GM12891 (cell line): ENCODE data around the gene UBAP1L.

Experiments used
- PAX5 ChIP-seq: IDR thresholded peaks from 2 replicates; pipeline ENCODE4 v1.6.1; 2011; ENCODE audit warnings: low read length, moderate library complexity, mild to moderate bottlenecking; ENCODE audit not compliant: insufficient read depth, severe bottlenecking
- POLR2A ChIP-seq: IDR thresholded peaks from 2 replicates; pipeline ENCODE4 v1.6.1; 2011; ENCODE audit warnings: low read depth, low read length, control low read depth
- POLR2AphosphoS5 ChIP-seq: IDR thresholded peaks from 2 replicates; pipeline ENCODE4 v1.6.1; 2011; ENCODE audit warnings: low read depth, low read length, control low read depth
- SPI1 ChIP-seq: IDR thresholded peaks from 2 replicates; pipeline ENCODE4 v1.6.1; 2011; ENCODE audit warnings: low read depth, low read length, control low read depth
- TAF1 ChIP-seq: IDR thresholded peaks from 2 replicates; pipeline ENCODE4 v1.6.1; 2011; ENCODE audit warnings: low read depth, low read length, control low read depth

DNA sequence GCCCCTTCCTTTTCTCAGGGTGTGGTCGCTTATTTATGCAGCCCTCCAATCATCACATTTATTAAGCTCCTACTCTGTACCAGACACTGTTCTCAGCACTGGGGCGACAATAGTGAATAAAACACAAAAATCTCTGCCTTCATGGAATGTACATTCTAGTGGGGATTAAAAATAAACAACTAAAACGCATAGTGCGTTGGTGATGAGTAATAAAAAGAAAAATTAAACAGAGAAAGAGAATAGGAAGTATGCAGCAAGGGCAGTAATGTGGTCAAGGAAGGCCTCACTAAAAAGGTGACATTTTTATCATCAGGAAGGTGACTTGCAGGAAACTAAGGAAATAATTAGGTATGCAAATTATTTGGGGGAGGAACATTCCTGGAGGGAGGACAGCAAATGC, 64.7 kb downstream of the UBAP1L start:
- TF ChIP-seq POLR2A (no peak), TAF1 (no peak), POLR2AphosphoS5 (no peak), SPI1 (no peak), PAX5 (no peak)
